ENCODE results near the gene LAMP5. TPM values are rescaled to one million over a fixed set of nuclear protein-coding genes. Genes with fewer than 3 reads are reported as not detected.

LAMP5 gene
- total RNA-seq, 1 donor from 2014 or later: 3.2 TPM

DNA sequence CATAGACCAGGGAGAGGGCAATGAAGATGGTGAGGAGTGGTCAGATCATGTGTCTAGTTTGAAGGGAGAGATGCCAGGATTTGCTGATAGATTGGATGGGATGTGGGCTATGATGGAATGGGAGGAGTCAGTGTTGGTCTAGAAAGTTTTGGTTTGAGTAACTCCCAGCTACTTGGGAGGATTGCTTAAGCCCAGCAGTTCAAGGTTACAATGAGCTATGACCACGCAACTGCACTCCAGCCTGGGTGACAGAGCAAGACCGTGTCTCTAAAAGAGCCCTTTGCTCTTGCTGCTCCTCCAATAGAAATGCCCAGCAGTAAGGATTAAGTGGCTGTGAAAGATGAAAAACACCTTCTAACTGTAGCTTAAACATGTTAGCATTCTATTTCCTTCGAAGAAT is 18.2 kb upstream of the LAMP5 start:
- Mint-ChIP-seq H3K9me3 (no peaks in the 10 kb centered on the region), H3K27me3 (ENCODE audit: insufficient read depth, low read depth) (peaks cover 3% of the 10 kb centered on the region), H3K4me1 (no peaks in the 10 kb centered on the region), H3K4me3 (no peak overlapping the region), H3K27ac (no peak overlapping the region), H3K36me3 (no peaks in the 10 kb centered on the region)
- peaks cover 3% of the 10 kb centered on the region for H3K4me1 ChIP-seq
- H3K4me2 ChIP-seq: no peak overlapping the region
- H3K27me3 ChIP-seq: no peaks in the 10 kb centered on the region
- H2AFZ ChIP-seq (replicated peaks): no peak overlapping the region
- H3K4me3 ChIP-seq: no peak overlapping the region
- no peak overlapping the region for H3K27ac ChIP-seq
- no peak for TF ChIP-seq EZH2 (IDR thresholded peaks at IDR 0.05)
- TF ChIP-seq EZH2phosphoT487 (IDR thresholded peaks at IDR 0.05): no peak
- TF ChIP-seq, protein P1, sequence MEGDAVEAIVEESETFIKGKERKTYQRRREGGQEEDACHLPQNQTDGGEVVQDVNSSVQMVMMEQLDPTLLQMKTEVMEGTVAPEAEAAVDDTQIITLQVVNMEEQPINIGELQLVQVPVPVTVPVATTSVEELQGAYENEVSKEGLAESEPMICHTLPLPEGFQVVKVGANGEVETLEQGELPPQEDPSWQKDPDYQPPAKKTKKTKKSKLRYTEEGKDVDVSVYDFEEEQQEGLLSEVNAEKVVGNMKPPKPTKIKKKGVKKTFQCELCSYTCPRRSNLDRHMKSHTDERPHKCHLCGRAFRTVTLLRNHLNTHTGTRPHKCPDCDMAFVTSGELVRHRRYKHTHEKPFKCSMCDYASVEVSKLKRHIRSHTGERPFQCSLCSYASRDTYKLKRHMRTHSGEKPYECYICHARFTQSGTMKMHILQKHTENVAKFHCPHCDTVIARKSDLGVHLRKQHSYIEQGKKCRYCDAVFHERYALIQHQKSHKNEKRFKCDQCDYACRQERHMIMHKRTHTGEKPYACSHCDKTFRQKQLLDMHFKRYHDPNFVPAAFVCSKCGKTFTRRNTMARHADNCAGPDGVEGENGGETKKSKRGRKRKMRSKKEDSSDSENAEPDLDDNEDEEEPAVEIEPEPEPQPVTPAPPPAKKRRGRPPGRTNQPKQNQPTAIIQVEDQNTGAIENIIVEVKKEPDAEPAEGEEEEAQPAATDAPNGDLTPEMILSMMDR (IDR thresholded peaks at IDR 0.05): no peak
- no peak overlapping the region for H3K9ac ChIP-seq
- H4K20me1 ChIP-seq (ENCODE audit: low read depth): no peaks in the 10 kb centered on the region
- no peaks in the 10 kb centered on the region for H3K36me3 ChIP-seq
- no peak for DNase-seq (ENCODE audit: low spot score)
- no peaks in the 10 kb centered on the region for H3K9me3 ChIP-seq (ENCODE audit: low read depth)
- H3K79me2 ChIP-seq (ENCODE audit: low read depth): no peaks in the 10 kb centered on the region
- H3F3A ChIP-seq (ENCODE audit: low read depth): no peaks in the 10 kb centered on the region

DNA sequence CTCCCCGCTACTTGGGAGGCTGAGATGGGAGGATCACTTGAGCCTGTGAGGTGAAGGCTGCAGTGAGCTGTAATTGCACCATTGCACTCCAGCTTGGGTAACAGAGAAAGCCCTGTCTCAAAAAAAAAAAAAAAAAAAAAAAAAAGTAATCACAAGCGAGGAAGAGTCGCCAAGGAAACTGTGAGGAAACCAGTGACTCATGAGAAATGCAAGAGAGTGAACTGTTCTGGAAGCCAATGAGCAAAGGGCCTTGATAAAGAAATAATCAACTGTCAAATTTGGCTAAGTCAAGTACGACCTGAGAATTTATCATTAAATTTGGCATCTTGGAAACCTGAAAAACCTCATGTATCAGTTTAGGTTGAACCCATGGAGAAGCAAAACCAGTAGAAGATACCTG is 16.1 kb upstream of the LAMP5 start:
- DNase-seq (ENCODE audit: low spot score): no peak
- no peak overlapping the region for H3K27ac Mint-ChIP-seq
- no peak overlapping the region for H3K4me3 ChIP-seq
- H3K36me3 ChIP-seq: no peaks in the 10 kb centered on the region
- no peaks in the 10 kb centered on the region for H3K9me3 Mint-ChIP-seq
- H3K27ac ChIP-seq: no peak overlapping the region
- H3K27me3 Mint-ChIP-seq (ENCODE audit: insufficient read depth, low read depth): peaks cover 2% of the 10 kb centered on the region
- no peaks in the 10 kb centered on the region for H3K79me2 ChIP-seq (ENCODE audit: low read depth)
- H4K20me1 ChIP-seq (ENCODE audit: low read depth): no peaks in the 10 kb centered on the region
- H2AFZ ChIP-seq (replicated peaks): no peak overlapping the region
- peaks cover 16% of the 10 kb centered on the region for H3K27me3 ChIP-seq
- no peak overlapping the region for H3K9ac ChIP-seq
- H3K9me3 ChIP-seq (ENCODE audit: low read depth): no peaks in the 10 kb centered on the region
- H3F3A ChIP-seq (ENCODE audit: low read depth): no peaks in the 10 kb centered on the region
- H3K4me3 Mint-ChIP-seq: no peak overlapping the region
- no peaks in the 10 kb centered on the region for H3K4me1 ChIP-seq
- no peak overlapping the region for H3K4me2 ChIP-seq
- TF ChIP-seq EZH2 (IDR thresholded peaks at IDR 0.05): no peak
- TF ChIP-seq, protein P1 (IDR thresholded peaks at IDR 0.05): no peak
- TF ChIP-seq EZH2phosphoT487 (IDR thresholded peaks at IDR 0.05): no peak
- H3K36me3 Mint-ChIP-seq: no peaks in the 10 kb centered on the region
- no peaks in the 10 kb centered on the region for H3K4me1 Mint-ChIP-seq

DNA sequence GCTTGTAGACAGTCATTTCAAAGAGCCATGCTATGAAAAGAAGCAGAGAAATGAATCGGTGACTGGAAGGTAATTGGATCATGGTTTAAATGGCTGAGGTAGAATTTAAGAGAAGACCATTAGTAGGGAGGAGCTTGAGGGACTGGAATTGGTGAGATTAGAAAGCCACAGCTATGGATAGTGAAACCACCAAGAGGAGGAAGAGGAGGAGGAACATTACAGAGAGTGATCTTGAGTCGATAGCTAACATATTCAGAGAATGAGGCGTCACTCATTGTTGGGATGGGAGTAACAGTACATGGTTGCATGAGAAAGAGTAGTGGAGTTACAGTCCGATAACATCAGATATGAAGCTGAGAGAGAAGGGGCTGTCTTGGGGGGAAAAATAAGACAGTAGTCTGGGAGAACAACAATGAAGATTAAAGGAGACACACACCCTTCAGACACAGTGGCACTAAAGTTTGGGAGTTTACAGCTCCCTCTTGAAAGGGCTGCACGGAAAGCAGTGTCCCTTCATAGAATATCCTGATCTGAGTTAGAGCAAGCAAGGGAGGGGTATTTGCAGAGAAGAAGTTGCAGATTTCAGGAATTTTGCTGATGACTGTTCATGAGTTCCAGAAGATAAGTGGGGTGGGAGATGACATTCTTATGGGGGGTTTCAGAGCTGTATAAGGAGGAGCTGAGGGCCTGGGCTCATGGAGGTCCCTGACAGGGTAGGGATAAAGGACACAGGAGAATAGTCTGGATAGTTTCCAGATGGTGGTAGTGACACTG is 15.1 kb upstream of the LAMP5 start:
- H3K36me3 Mint-ChIP-seq: no peaks in the 10 kb centered on the region
- Histone ChIP-seq H3K9me3 (ENCODE audit: low read depth) (no peaks in the 10 kb centered on the region), H3K36me3 (no peaks in the 10 kb centered on the region), H4K20me1 (ENCODE audit: low read depth) (no peaks in the 10 kb centered on the region), H2AFZ (replicated peaks) (no peak overlapping the region), H3K79me2 (ENCODE audit: low read depth) (no peaks in the 10 kb centered on the region), H3K4me3 (no peak overlapping the region), H3F3A (ENCODE audit: low read depth) (no peaks in the 10 kb centered on the region), H3K9ac (no peak overlapping the region), H3K27me3 (peaks cover 25% of the 10 kb centered on the region), H3K4me1 (no peaks in the 10 kb centered on the region), H3K27ac (no peak overlapping the region), H3K4me2 (no peak overlapping the region)
- no peak for DNase-seq (ENCODE audit: low spot score)
- H3K27ac Mint-ChIP-seq: no peak overlapping the region
- peaks cover 2% of the 10 kb centered on the region for H3K27me3 Mint-ChIP-seq (ENCODE audit: insufficient read depth, low read depth)
- H3K9me3 Mint-ChIP-seq: no peaks in the 10 kb centered on the region
- no peaks in the 10 kb centered on the region for H3K4me1 Mint-ChIP-seq
- no peak for TF ChIP-seq EZH2 (IDR thresholded peaks at IDR 0.05)
- no peak for TF ChIP-seq EZH2phosphoT487 (IDR thresholded peaks at IDR 0.05)
- TF ChIP-seq, protein P1 (IDR thresholded peaks at IDR 0.05): no peak
- H3K4me3 Mint-ChIP-seq: no peak overlapping the region
